Endothelial cell of umbilical vein (primary cell): Measurements from ENCODE around the gene TGM6.

Experiments used
- EZH2 ChIP-seq: IDR thresholded peaks from 2 replicates; pipeline ENCODE4 v1.6.1; 2012; ENCODE audit warnings: borderline replicate concordance, low read depth, mild to moderate bottlenecking, moderate library complexity, low read length, inconsistent platforms; ENCODE audit not compliant: severe bottlenecking
- FOS ChIP-seq: IDR thresholded peaks from 2 replicates; pipeline ENCODE4 v1.6.1; 2011; ENCODE audit warnings: mild to moderate bottlenecking, low read length, moderate library complexity, borderline replicate concordance; ENCODE audit not compliant: insufficient read depth
- JUN ChIP-seq: IDR thresholded peaks from 2 replicates; pipeline ENCODE4 v1.6.1; 2011; ENCODE audit warnings: borderline replicate concordance, low read depth; ENCODE audit not compliant: insufficient read length, insufficient read depth
- MAX ChIP-seq: IDR thresholded peaks from 2 replicates; pipeline ENCODE4 v1.6.1; 2011; ENCODE audit not compliant: insufficient read depth, insufficient read length
- POLR2A ChIP-seq: IDR thresholded peaks from 2 replicates; pipeline ENCODE4 v1.6.1; 2012; ENCODE audit warnings: low read depth, mild to moderate bottlenecking, control low read depth, low read length
- POLR2AphosphoS5 ChIP-seq: IDR thresholded peaks from 2 replicates; pipeline ENCODE4 v1.6.1; 2012; ENCODE audit warnings: low read depth, mild to moderate bottlenecking, control low read depth, low read length, moderate library complexity; ENCODE audit not compliant: insufficient read depth
- TF ChIP-seq, protein P1 (sequence below), 2 donors: IDR thresholded peaks; 1 replicate in 1 of 2; 2 replicates in 1 of 2; pipeline ENCODE4 v1.5.1; 2011; ENCODE audit warnings: low read length in 2 of 2, mild to moderate bottlenecking in 2 of 2, moderate library complexity in 2 of 2, control low read depth in 1 of 2, inconsistent platforms in 1 of 2, low read depth in 1 of 2; ENCODE audit not compliant: insufficient read depth in 1 of 2; ENCODE audit errors: extremely low read depth in 1 of 2

- TF ChIP-seq, protein P1, sequence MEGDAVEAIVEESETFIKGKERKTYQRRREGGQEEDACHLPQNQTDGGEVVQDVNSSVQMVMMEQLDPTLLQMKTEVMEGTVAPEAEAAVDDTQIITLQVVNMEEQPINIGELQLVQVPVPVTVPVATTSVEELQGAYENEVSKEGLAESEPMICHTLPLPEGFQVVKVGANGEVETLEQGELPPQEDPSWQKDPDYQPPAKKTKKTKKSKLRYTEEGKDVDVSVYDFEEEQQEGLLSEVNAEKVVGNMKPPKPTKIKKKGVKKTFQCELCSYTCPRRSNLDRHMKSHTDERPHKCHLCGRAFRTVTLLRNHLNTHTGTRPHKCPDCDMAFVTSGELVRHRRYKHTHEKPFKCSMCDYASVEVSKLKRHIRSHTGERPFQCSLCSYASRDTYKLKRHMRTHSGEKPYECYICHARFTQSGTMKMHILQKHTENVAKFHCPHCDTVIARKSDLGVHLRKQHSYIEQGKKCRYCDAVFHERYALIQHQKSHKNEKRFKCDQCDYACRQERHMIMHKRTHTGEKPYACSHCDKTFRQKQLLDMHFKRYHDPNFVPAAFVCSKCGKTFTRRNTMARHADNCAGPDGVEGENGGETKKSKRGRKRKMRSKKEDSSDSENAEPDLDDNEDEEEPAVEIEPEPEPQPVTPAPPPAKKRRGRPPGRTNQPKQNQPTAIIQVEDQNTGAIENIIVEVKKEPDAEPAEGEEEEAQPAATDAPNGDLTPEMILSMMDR (IDR thresholded peaks at IDR 0.05; ENCODE audit: extremely low read depth in 1 of 2, insufficient read depth in 1 of 2, low read depth in 1 of 2, low read length in 2 of 2), result no peak
- TF ChIP-seq MAX (no peak), POLR2AphosphoS5 (no peak), POLR2A (no peak), EZH2 (no peak), JUN (no peak), FOS (no peak)
These were observed 14.4 kb downstream of the TGM6 start for GRCh38 chr20:2395136-2395535.
